ENCODE results near the gene FBN2.
A peak's percentile ranks its signal among the peaks of the same experiment; 100 is the strongest.
"Not testable (repeated sequence)": the region's sequence is repeated elsewhere in the genome, so short reads cannot be mapped to it uniquely, and the experiment has no call there.

FBN2 gene

GRCh38 chr5:128466554-128466953 is 71.5 kb downstream of the FBN2 start:
- H3K36me3 Mint-ChIP-seq (ENCODE audit: low read depth) = peaks cover 76% of the 10 kb centered on the region
- H3K9me3 Mint-ChIP-seq = peaks cover 13% of the 10 kb centered on the region
- DNase-seq = no peak
- no peak for TF ChIP-seq CTCF (IDR thresholded peaks at IDR 0.05)
- H3K4me3 Mint-ChIP-seq = no peak overlapping the region
- H3K27me3 Mint-ChIP-seq (ENCODE audit: low read depth, poor library complexity) = peaks cover 1% of the 10 kb centered on the region
- H3K27ac Mint-ChIP-seq = no peak overlapping the region
- H3K4me1 Mint-ChIP-seq = no peaks in the 10 kb centered on the region

- H3K27ac Mint-ChIP-seq = peak overlapping the region; percentile 68
- no peaks in the 10 kb centered on the region for H3K4me1 Mint-ChIP-seq
- TF ChIP-seq CTCF (IDR thresholded peaks at IDR 0.05) = no peak
- peaks cover 80% of the 10 kb centered on the region for H3K36me3 Mint-ChIP-seq (ENCODE audit: low read depth)
- peaks cover 33% of the 10 kb centered on the region for H3K9me3 Mint-ChIP-seq
- peaks cover 3% of the 10 kb centered on the region for H3K27me3 Mint-ChIP-seq (ENCODE audit: low read depth, poor library complexity)
- no peak for DNase-seq
- H3K4me3 Mint-ChIP-seq = no peak overlapping the region
These were observed 73.4 kb downstream of the FBN2 start for GRCh38 chr5:128464596-128464995.

DNA sequence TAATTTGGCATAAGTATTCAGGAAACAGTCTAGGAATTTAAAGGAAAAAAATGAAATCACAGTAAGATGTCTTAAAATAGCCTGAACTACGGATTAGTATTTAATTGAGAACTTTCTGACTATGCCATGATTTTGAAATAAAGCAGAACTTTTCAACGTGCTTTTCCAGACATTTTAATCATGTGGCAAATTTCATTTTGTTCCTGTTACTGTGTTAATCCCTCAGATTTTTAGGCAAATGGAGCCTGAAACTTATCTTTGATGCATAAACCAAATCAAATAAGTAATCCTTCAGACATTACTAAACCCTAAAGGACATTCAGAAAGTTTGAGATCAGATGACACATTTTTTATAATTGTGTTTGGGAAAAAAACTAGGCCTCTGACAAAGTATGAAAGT is 75.7 kb downstream of the FBN2 start:
- no peak for DNase-seq
- peaks cover 8% of the 10 kb centered on the region for H3K4me1 Mint-ChIP-seq
- H3K27me3 Mint-ChIP-seq (ENCODE audit: low read depth, poor library complexity) = peaks cover 3% of the 10 kb centered on the region
- H3K4me3 Mint-ChIP-seq = no peak overlapping the region
- H3K9me3 Mint-ChIP-seq = peaks cover 53% of the 10 kb centered on the region
- TF ChIP-seq CTCF (IDR thresholded peaks at IDR 0.05) = no peak
- H3K36me3 Mint-ChIP-seq (ENCODE audit: low read depth) = peaks cover 87% of the 10 kb centered on the region
- no peak overlapping the region for H3K27ac Mint-ChIP-seq

- peaks cover 90% of the 10 kb centered on the region for H3K36me3 Mint-ChIP-seq (ENCODE audit: low read depth)
- not testable (repeated sequence) for H3K27me3 Mint-ChIP-seq (ENCODE audit: low read depth, poor library complexity); DNase-seq
- peak overlapping the region; percentile 1 for H3K4me3 Mint-ChIP-seq
- H3K4me1 Mint-ChIP-seq = peaks cover 31% of the 10 kb centered on the region
- H3K27ac Mint-ChIP-seq = peak overlapping the region; percentile 96
- H3K9me3 Mint-ChIP-seq = peaks cover 52% of the 10 kb centered on the region
These were observed 80.7 kb downstream of the FBN2 start for GRCh38 chr5:128457147-128457915.

GRCh38 chr5:128455841-128456361 is 82.1 kb downstream of the FBN2 start:
- Mint-ChIP-seq H3K27me3 (ENCODE audit: low read depth, poor library complexity) (no peaks in the 10 kb centered on the region), H3K4me1 (peaks cover 31% of the 10 kb centered on the region), H3K4me3 (no peak overlapping the region), H3K27ac (peak overlapping the region; percentile 96), H3K36me3 (ENCODE audit: low read depth) (peaks cover 89% of the 10 kb centered on the region), H3K9me3 (peaks cover 47% of the 10 kb centered on the region)
- DNase-seq = no peak
- no peak for TF ChIP-seq CTCF (IDR thresholded peaks at IDR 0.05)

DNA sequence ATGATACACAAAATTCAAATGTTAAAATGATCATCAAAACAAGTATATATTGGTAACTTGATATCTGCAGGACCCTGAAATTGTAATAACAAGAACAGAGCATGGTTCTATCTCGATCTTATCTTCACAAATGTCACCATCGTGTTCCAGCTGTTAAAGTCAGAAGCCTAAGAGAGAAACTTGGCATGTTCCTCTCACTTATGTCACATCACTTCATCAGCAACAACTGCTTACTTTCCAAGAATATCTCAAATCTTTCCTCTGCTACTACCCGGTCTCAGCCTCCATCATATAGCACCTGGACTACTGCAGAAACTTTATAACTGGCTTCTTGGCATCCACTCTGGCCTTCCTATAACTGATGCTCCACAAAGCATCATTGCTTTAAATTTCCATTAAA is 84.9 kb downstream of the FBN2 start:
- Mint-ChIP-seq H3K27me3 (ENCODE audit: low read depth, poor library complexity) (no peaks in the 10 kb centered on the region), H3K27ac (no peak overlapping the region), H3K9me3 (peaks cover 44% of the 10 kb centered on the region), H3K4me1 (peaks cover 31% of the 10 kb centered on the region), H3K4me3 (no peak overlapping the region), H3K36me3 (ENCODE audit: low read depth) (peaks cover 88% of the 10 kb centered on the region)
- TF ChIP-seq CTCF (IDR thresholded peaks at IDR 0.05) = no peak
- no peak for DNase-seq

- not testable (repeated sequence) for H3K27me3 Mint-ChIP-seq (ENCODE audit: low read depth, poor library complexity); H3K4me3 Mint-ChIP-seq; H3K27ac Mint-ChIP-seq; H3K4me1 Mint-ChIP-seq; DNase-seq
- peaks cover 51% of the 10 kb centered on the region for H3K9me3 Mint-ChIP-seq
- H3K36me3 Mint-ChIP-seq (ENCODE audit: low read depth) = peaks cover 89% of the 10 kb centered on the region
These were observed 90.8 kb downstream of the FBN2 start for GRCh38 chr5:128447224-128447623.

Data from nephron progenitor cell (in vitro differentiated cells).